ENCODE results near the gene SLF2. TPM values are rescaled to one million over a fixed set of nuclear protein-coding genes. Genes with fewer than 3 reads are reported as not detected.

SLF2 gene
- total and polyA plus RNA-seq, 2 of the 13 experiments (the other 11 are each of a cell fraction or from before 2014, with no cell fraction given), result 12.2 to 48.1 TPM

DNA sequence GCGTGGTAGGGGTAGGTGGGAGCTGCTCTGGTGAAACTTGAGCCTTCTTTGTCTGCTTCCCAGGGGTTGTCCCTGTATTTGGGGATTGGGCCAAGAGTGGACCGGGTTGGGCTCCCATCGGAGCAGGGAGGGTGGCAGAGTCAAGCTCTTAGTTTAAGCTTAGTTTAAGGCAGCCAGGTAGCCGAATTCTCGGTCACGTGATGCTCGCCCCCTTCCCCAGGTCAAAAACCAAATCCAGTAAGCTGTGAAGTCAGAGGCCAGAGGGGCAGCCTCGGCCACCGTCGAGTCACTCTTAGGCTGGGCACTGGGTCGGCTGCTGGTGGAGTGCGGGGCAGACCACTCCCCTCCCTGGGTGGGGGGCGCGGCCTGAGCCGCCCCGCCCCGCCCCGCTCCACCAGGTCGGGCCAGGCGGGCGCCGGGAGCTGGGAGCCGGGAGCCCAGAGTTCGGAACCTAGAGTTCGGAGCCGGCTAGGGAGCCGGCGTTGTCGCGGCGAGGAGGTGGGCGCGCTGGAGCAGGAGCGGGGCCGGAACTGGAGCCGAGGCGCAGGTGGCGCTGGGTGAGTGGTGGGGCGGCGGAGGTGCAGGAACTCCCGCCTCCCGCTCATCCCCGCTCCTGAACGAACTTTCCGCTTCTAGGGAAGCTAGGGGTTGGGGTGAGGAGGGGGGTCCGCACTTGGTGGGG is 84.1 kb downstream of the SLF2 start (continued):
- TF ChIP-seq RCOR2 (CRISPR knock-in tag; IDR thresholded peaks at IDR 0.05), result no peak
- 0 out of 2 replicates have a peak, but pooled peaks have one; percentile 47 for TF ChIP-seq ZNF850 (CRISPR knock-in tag; conservative IDR thresholded peaks at IDR 0.05)
- no peak for TF ChIP-seq EED (CRISPR knock-in tag; IDR thresholded peaks at IDR 0.05)
- TF ChIP-seq HMG20B (CRISPR knock-in tag; conservative IDR thresholded peaks at IDR 0.05), result no peak
- TF ChIP-seq, protein P1, sequence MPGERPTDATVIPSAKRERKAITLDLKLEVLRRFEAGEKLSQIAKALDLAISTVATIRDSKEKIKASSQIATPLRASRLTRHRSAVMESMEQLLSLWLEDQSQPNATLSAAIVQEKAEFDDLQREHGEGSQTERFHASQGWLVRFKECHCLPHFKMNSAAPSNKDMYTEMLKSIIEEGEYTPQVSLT (CRISPR knock-in tag; IDR thresholded peaks at IDR 0.05; ENCODE audit: borderline replicate concordance, low read depth), result no peak
- 0 out of 2 replicates have a peak, but pooled peaks have one; percentile 24 for TF ChIP-seq GATA4 (IDR thresholded peaks at IDR 0.05; ENCODE audit: borderline replicate concordance, low read depth)
- TF ChIP-seq, protein P2, sequence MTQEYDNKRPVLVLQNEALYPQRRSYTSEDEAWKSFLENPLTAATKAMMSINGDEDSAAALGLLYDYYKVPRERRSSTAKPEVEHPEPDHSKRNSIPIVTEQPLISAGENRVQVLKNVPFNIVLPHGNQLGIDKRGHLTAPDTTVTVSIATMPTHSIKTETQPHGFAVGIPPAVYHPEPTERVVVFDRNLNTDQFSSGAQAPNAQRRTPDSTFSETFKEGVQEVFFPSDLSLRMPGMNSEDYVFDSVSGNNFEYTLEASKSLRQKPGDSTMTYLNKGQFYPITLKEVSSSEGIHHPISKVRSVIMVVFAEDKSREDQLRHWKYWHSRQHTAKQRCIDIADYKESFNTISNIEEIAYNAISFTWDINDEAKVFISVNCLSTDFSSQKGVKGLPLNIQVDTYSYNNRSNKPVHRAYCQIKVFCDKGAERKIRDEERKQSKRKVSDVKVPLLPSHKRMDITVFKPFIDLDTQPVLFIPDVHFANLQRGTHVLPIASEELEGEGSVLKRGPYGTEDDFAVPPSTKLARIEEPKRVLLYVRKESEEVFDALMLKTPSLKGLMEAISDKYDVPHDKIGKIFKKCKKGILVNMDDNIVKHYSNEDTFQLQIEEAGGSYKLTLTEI (CRISPR knock-in tag; conservative IDR thresholded peaks at IDR 0.05), result no peak
- no peak for TF ChIP-seq ZNF552 (CRISPR knock-in tag; IDR thresholded peaks at IDR 0.05; ENCODE audit: borderline replicate concordance)
- TF ChIP-seq RBFOX2 (IDR thresholded peaks at IDR 0.05; ENCODE audit: low read depth, low read length), result peak; percentile 72; the same call in 1 of the 2 replicates
- TF ChIP-seq PHF5A (CRISPR knock-in tag; IDR thresholded peaks at IDR 0.05; ENCODE audit: low read depth, unreplicated experiment), result no peak
- no peak for TF ChIP-seq HDAC6 (IDR thresholded peaks at IDR 0.05; ENCODE audit: low read depth, low read length)
- TF ChIP-seq ARNT (IDR thresholded peaks at IDR 0.05), result no peak
- 0 out of 2 replicates have a peak, but pooled peaks have one; percentile 44 for TF ChIP-seq ZNF564 (CRISPR knock-in tag; IDR thresholded peaks at IDR 0.05)
- no peak for TF ChIP-seq POLR2AphosphoS2 (IDR thresholded peaks at IDR 0.05; ENCODE audit: low read depth, low read length)
- no peak for TF ChIP-seq CC2D1A (CRISPR knock-in tag; IDR thresholded peaks at IDR 0.05)
- TF ChIP-seq NCOR1 (IDR thresholded peaks at IDR 0.05; ENCODE audit: borderline replicate concordance, low read length), result no peak
- TF ChIP-seq, protein P3, sequence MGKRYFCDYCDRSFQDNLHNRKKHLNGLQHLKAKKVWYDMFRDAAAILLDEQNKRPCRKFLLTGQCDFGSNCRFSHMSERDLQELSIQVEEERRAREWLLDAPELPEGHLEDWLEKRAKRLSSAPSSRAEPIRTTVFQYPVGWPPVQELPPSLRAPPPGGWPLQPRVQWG (CRISPR knock-in tag; IDR thresholded peaks at IDR 0.05; ENCODE audit: borderline replicate concordance, low read depth), result no peak
- TF ChIP-seq, protein P4, sequence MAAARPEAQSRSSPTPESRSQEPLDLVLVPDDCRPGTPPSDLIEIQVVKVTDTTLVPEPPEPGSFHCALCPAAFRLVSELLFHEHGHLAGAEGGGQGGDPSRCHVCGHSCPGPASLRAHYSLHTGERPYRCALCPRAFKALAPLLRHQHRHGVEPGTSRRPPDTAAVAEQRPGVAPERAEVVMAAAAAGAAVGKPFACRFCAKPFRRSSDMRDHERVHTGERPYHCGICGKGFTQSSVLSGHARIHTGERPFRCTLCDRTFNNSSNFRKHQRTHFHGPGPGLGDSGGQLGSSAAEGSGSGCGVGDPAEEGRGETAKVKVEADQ (CRISPR knock-in tag; IDR thresholded peaks at IDR 0.05; ENCODE audit: borderline replicate concordance), result no peak
- TF ChIP-seq, protein P5, sequence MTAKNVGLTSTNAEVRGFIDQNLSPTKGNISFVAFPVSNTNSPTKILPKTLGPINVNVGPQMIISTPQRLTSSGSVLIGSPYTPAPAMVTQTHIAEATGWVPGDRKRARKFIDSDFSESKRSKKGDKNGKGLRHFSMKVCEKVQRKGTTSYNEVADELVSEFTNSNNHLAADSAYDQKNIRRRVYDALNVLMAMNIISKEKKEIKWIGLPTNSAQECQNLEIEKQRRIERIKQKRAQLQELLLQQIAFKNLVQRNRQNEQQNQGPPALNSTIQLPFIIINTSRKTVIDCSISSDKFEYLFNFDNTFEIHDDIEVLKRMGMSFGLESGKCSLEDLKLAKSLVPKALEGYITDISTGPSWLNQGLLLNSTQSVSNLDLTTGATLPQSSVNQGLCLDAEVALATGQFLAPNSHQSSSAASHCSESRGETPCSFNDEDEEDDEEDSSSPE (CRISPR knock-in tag; IDR thresholded peaks at IDR 0.05), result 0 out of 2 replicates have a peak, but pooled peaks have one; percentile 9
- TF ChIP-seq FLYWCH1 (CRISPR knock-in tag; IDR thresholded peaks at IDR 0.05), result no peak
- 0 out of 2 replicates have a peak, but pooled peaks have one; percentile 44 for TF ChIP-seq SP4 (CRISPR knock-in tag; IDR thresholded peaks at IDR 0.05)
- no peak for TF ChIP-seq ZFY (CRISPR knock-in tag; IDR thresholded peaks at IDR 0.05)
- 0 out of 2 replicates have a peak, but pooled peaks have one; percentile 59 for TF ChIP-seq ZNF468 (CRISPR knock-in tag; IDR thresholded peaks at IDR 0.05)
- TF ChIP-seq FOXJ3 (CRISPR knock-in tag; IDR thresholded peaks at IDR 0.05; ENCODE audit: borderline replicate concordance), result no peak
- no peak for TF ChIP-seq SRSF9 (IDR thresholded peaks at IDR 0.05; ENCODE audit: borderline replicate concordance, insufficient read depth, low read depth, low read length, poor library complexity, severe bottlenecking)
- no peak for TF ChIP-seq TAF15 (IDR thresholded peaks at IDR 0.05; ENCODE audit: low read depth, low read length, poor library complexity, severe bottlenecking)
- no peak for TF ChIP-seq NCOA5 (CRISPR knock-in tag; IDR thresholded peaks at IDR 0.05)

Measured in HepG2 (cell line).